GM12801 (cell line): ENCODE measurements around the gene LAMA1.

Source experiments
- TF ChIP-seq, protein P1 (sequence below): IDR thresholded peaks from one replicate; pipeline ENCODE4 v1.5.1; 2011; ENCODE audit warnings: control low read depth; ENCODE audit not compliant: insufficient read length; ENCODE audit errors: extremely low read depth

The LAMA1 gene

GRCh38 chr18:6891788-6892187, 225.8 kb downstream of the LAMA1 start:
- TF ChIP-seq, protein P1, sequence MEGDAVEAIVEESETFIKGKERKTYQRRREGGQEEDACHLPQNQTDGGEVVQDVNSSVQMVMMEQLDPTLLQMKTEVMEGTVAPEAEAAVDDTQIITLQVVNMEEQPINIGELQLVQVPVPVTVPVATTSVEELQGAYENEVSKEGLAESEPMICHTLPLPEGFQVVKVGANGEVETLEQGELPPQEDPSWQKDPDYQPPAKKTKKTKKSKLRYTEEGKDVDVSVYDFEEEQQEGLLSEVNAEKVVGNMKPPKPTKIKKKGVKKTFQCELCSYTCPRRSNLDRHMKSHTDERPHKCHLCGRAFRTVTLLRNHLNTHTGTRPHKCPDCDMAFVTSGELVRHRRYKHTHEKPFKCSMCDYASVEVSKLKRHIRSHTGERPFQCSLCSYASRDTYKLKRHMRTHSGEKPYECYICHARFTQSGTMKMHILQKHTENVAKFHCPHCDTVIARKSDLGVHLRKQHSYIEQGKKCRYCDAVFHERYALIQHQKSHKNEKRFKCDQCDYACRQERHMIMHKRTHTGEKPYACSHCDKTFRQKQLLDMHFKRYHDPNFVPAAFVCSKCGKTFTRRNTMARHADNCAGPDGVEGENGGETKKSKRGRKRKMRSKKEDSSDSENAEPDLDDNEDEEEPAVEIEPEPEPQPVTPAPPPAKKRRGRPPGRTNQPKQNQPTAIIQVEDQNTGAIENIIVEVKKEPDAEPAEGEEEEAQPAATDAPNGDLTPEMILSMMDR = no peak
